Transverse colon (tissue), 3 donors: ENCODE results near the gene ZNF335.

ENCODE experiments used
- POLR2A ChIP-seq: fragments of 450-650 bp; IDR thresholded peaks from one replicate; pipeline ENCODE4 v1.6.1; 2016; ENCODE audit warnings: antibody characterized with exemption, mild to moderate bottlenecking, moderate library complexity
- TF ChIP-seq, protein P1 (sequence below), 5 experiments: fragments of 200-600 bp in 3 of 5; fragments of 450-650 bp in 2 of 5; sonication (generic) in 3 of 5; IDR thresholded peaks; 1 replicate in 2 of 5; 2 replicates in 3 of 5; pipeline ENCODE4 v1.5.1; 2016 to 2017; ENCODE audit warnings: antibody characterized with exemption in 5 of 5, inconsistent platforms in 3 of 5, mild to moderate bottlenecking in 2 of 5, moderate library complexity in 1 of 5

DNA sequence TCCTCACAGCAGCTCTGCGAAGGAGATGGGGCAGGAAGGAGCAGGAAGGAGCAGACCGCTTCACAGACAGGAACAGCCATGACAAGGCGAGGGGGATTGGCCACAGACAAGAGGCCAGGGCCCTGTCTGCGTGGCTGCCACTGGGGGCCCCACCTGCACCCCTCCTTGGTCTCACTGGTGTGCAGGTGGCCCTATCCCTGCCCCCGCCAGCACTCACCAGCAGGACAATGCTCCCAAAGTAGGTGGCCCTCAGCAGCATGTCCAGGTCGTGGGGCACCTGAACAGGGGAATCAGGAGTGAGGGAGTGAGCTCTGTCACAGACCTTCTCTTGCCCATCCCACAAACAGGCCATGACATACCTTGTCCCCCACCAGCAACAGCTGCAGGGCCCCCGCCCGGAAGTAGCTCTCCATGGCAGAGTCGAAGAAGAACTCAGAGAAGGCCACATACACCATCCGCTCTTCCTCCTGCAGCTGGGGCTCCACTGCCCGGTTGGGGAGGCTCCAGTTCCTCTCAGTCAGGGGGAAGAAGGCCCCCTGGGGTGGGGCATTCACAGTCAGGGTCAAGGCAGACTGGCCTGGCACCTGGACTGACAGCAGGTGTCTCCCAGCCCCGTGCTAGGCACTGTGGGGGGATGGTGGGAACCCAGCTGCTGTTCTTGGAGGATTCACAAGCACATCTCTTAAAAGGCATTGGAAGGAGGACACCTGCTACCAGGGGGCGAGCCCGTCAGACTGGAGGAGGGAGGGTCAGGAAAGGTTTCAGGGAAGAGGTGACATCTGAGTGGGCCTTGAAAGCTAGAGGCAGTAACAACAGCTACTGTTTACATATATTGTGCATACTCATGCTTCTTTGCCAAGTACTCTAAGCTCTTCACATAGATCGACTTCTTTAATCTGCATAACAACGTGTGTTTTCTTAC is 67.2 kb downstream of the ZNF335 start:
- no peak for TF ChIP-seq POLR2A
- TF ChIP-seq, protein P1, sequence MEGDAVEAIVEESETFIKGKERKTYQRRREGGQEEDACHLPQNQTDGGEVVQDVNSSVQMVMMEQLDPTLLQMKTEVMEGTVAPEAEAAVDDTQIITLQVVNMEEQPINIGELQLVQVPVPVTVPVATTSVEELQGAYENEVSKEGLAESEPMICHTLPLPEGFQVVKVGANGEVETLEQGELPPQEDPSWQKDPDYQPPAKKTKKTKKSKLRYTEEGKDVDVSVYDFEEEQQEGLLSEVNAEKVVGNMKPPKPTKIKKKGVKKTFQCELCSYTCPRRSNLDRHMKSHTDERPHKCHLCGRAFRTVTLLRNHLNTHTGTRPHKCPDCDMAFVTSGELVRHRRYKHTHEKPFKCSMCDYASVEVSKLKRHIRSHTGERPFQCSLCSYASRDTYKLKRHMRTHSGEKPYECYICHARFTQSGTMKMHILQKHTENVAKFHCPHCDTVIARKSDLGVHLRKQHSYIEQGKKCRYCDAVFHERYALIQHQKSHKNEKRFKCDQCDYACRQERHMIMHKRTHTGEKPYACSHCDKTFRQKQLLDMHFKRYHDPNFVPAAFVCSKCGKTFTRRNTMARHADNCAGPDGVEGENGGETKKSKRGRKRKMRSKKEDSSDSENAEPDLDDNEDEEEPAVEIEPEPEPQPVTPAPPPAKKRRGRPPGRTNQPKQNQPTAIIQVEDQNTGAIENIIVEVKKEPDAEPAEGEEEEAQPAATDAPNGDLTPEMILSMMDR (IDR thresholded peaks at IDR 0.05) = no peak
